ENCODE results near the gene LONRF3.
A peak's percentile ranks its signal among the peaks of the same experiment; 100 is the strongest.

LONRF3 gene

DNA sequence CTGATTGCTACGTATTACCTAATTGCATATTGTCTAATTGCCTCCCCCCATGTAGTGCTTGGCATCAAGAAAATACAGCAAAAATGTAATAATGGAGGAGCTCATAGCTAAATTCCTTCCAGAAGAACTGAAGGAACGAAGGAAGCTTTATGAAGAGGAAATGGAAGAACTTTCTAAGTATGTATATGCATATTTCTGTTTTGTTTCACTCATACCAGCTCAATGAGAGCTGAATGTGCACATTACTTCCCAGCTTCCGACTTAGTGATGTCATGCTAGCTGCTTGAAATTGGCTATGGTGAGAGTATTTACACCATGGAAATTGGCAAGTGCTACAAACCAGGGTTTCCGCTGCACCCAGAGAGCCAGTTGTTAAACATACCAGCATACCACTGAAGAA is 34.7 kb downstream of the LONRF3 start:
- no peak for TF ChIP-seq SIN3A (IDR thresholded peaks at IDR 0.05; ENCODE audit: borderline replicate concordance, insufficient read depth, low read length)
- no peak for TF ChIP-seq FOXP2 (optimal IDR thresholded peaks at IDR 0.05; ENCODE audit: borderline replicate concordance, extremely low read depth, extremely low read length, insufficient read depth)
- no peak for TF ChIP-seq TAF1 (IDR thresholded peaks at IDR 0.05; ENCODE audit: borderline replicate concordance, insufficient read depth, low read length)
- TF ChIP-seq, protein P1, sequence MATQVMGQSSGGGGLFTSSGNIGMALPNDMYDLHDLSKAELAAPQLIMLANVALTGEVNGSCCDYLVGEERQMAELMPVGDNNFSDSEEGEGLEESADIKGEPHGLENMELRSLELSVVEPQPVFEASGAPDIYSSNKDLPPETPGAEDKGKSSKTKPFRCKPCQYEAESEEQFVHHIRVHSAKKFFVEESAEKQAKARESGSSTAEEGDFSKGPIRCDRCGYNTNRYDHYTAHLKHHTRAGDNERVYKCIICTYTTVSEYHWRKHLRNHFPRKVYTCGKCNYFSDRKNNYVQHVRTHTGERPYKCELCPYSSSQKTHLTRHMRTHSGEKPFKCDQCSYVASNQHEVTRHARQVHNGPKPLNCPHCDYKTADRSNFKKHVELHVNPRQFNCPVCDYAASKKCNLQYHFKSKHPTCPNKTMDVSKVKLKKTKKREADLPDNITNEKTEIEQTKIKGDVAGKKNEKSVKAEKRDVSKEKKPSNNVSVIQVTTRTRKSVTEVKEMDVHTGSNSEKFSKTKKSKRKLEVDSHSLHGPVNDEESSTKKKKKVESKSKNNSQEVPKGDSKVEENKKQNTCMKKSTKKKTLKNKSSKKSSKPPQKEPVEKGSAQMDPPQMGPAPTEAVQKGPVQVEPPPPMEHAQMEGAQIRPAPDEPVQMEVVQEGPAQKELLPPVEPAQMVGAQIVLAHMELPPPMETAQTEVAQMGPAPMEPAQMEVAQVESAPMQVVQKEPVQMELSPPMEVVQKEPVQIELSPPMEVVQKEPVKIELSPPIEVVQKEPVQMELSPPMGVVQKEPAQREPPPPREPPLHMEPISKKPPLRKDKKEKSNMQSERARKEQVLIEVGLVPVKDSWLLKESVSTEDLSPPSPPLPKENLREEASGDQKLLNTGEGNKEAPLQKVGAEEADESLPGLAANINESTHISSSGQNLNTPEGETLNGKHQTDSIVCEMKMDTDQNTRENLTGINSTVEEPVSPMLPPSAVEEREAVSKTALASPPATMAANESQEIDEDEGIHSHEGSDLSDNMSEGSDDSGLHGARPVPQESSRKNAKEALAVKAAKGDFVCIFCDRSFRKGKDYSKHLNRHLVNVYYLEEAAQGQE (IDR thresholded peaks at IDR 0.05; ENCODE audit: insufficient read depth in 1 of 2, low read depth in 2 of 2, low read length in 2 of 2), result no peak
- TF ChIP-seq POLR2AphosphoS5 (IDR thresholded peaks at IDR 0.05; ENCODE audit: low read depth, low read length), result no peak

- TF ChIP-seq SIN3A (IDR thresholded peaks at IDR 0.05; ENCODE audit: borderline replicate concordance, insufficient read depth, low read length) (no peak), TAF1 (IDR thresholded peaks at IDR 0.05; ENCODE audit: borderline replicate concordance, insufficient read depth, low read length) (no peak), POLR2AphosphoS5 (IDR thresholded peaks at IDR 0.05; ENCODE audit: low read depth, low read length) (no peak), FOXP2 (optimal IDR thresholded peaks at IDR 0.05; ENCODE audit: borderline replicate concordance, extremely low read depth, extremely low read length, insufficient read depth) (no peak)
- TF ChIP-seq, protein P1 (IDR thresholded peaks at IDR 0.05; ENCODE audit: insufficient read depth in 1 of 2, low read depth in 2 of 2, low read length in 2 of 2), result no peak
Measured at GRCh38 chrX:119010491-119010890, 36.1 kb downstream of the LONRF3 start.

DNA sequence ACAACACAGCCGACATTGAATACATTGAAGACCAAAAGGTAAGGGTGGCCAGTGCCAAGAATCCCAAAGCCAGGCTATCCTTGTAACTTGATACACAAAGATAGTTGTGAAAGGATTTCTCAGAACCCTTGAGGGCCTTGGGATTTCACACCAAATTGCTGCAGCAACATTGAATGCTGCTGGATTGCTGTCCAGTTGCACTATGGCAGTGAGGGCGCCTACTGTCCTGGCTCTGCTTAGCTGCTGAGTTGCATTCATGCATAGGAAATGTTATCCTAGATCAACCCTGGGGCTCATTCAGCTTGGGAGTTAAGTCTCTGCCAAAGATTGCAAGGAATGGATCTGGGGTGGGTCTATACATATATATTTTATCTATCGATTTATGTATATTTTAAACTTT is 38.7 kb downstream of the LONRF3 start:
- TF ChIP-seq FOXP2 (optimal IDR thresholded peaks at IDR 0.05; ENCODE audit: borderline replicate concordance, extremely low read depth, extremely low read length, insufficient read depth), result no peak

- no peak for TF ChIP-seq FOXP2 (optimal IDR thresholded peaks at IDR 0.05; ENCODE audit: borderline replicate concordance, extremely low read depth, extremely low read length, insufficient read depth)
- TF ChIP-seq, protein P1 (IDR thresholded peaks at IDR 0.05; ENCODE audit: insufficient read depth in 1 of 2, low read depth in 2 of 2, low read length in 2 of 2), result 0 out of 4 replicates have a peak, but pooled peaks of 1 of the 2 experiments have one; percentile 54
- no peak for TF ChIP-seq POLR2AphosphoS5 (IDR thresholded peaks at IDR 0.05; ENCODE audit: low read depth, low read length)
- peak; percentile 40; the same call in 1 of the 2 replicates for TF ChIP-seq SIN3A (IDR thresholded peaks at IDR 0.05; ENCODE audit: borderline replicate concordance, insufficient read depth, low read length)
- no peak for TF ChIP-seq TAF1 (IDR thresholded peaks at IDR 0.05; ENCODE audit: borderline replicate concordance, insufficient read depth, low read length)
Measured at GRCh38 chrX:119015407-119016237, 41.2 kb downstream of the LONRF3 start.

DNA sequence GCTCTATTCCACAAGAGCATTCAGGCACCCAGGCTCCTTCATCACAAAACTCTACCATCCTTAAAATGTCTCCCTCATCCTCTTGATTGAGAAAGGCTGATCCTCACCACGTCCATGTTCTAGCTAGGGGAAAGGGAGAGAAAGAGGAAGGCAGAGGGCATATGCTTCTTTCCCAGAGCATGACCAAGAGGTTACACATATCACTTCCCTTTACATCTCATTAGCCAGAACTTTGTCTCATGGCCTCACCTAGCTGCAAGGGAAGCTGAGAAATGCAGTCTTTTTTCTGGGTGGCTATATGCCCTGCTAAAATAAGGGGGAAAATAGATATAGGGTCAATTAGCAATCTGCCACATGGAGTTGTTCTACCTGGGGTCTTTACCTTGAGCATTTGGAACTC is 42.7 kb downstream of the LONRF3 start:
- TF ChIP-seq SIN3A (IDR thresholded peaks at IDR 0.05; ENCODE audit: borderline replicate concordance, insufficient read depth, low read length) (no peak), POLR2AphosphoS5 (IDR thresholded peaks at IDR 0.05; ENCODE audit: low read depth, low read length) (no peak), TAF1 (IDR thresholded peaks at IDR 0.05; ENCODE audit: borderline replicate concordance, insufficient read depth, low read length) (no peak), FOXP2 (optimal IDR thresholded peaks at IDR 0.05; ENCODE audit: borderline replicate concordance, extremely low read depth, extremely low read length, insufficient read depth) (no peak)
- TF ChIP-seq, protein P1 (IDR thresholded peaks at IDR 0.05; ENCODE audit: insufficient read depth in 1 of 2, low read depth in 2 of 2, low read length in 2 of 2), result no peak
